Chondrocyte (in vitro differentiated cells): ENCODE measurements around the gene NR2F2. TPM values are rescaled to one million over a fixed set of nuclear protein-coding genes. Genes with fewer than 3 reads are reported as not detected.

ENCODE experiments used
- DNase-seq: peaks from one replicate; pipeline ENCODE4 v3.0.0; 2021; ENCODE audit warnings: mixed read lengths, low spot score
- H3K27ac Mint-ChIP-seq: one replicate; pipeline ENCODE4 v1.8.0; 2021; ENCODE audit warnings: mild to moderate bottlenecking, moderate library complexity, mixed read lengths; ENCODE audit not compliant: unreplicated experiment
- H3K27me3 Mint-ChIP-seq: 2 replicates; pipeline ENCODE4 v1.8.0; 2021; ENCODE audit warnings: low read depth, mixed read lengths
- H3K36me3 Mint-ChIP-seq: 2 replicates; pipeline ENCODE4 v1.8.0; 2021; ENCODE audit warnings: low read depth, mixed read lengths
- H3K4me1 Mint-ChIP-seq: 2 replicates; pipeline ENCODE4 v1.8.0; 2021; ENCODE audit warnings: low read depth, mild to moderate bottlenecking, mixed read lengths
- H3K4me3 Mint-ChIP-seq: one replicate; pipeline ENCODE4 v1.8.0; 2021; ENCODE audit warnings: mild to moderate bottlenecking, moderate library complexity, mixed read lengths; ENCODE audit not compliant: unreplicated experiment
- H3K9me3 Mint-ChIP-seq: 2 replicates; pipeline ENCODE4 v1.8.0; 2021; ENCODE audit warnings: low read depth, mixed read lengths
- total RNA-seq: library from RNA; stranded (reverse); gene quantifications from 3 replicates; pipeline ENCODE4 v1.2.1, GENCODE V29; 2021
- TF ChIP-seq, protein P1 (sequence below): fragments of 200-600 bp; sonication (generic); IDR thresholded peaks from 2 replicates; pipeline ENCODE4 v1.5.0; 2021; ENCODE audit warnings: antibody characterized with exemption, mild to moderate bottlenecking, moderate library complexity

NR2F2 gene
- total RNA-seq, 1 donor from 2014 or later: 169 TPM

GRCh38 chr15:96324940-96325540 lies 5.5 kb upstream of the NR2F2 start:
- no peak for DNase-seq

GRCh38 chr15:96325541-96326327 lies 4.8 kb upstream of the NR2F2 start:
- Mint-ChIP-seq H3K4me1 (peaks cover 49% of the 10 kb centered on the region), H3K27me3 (no peaks in the 10 kb centered on the region), H3K9me3 (no peaks in the 10 kb centered on the region), H3K27ac (peak overlapping the region; percentile 97), H3K36me3 (peaks cover 1% of the 10 kb centered on the region), H3K4me3 (peak overlapping the region; percentile 98)
- TF ChIP-seq, protein P1, sequence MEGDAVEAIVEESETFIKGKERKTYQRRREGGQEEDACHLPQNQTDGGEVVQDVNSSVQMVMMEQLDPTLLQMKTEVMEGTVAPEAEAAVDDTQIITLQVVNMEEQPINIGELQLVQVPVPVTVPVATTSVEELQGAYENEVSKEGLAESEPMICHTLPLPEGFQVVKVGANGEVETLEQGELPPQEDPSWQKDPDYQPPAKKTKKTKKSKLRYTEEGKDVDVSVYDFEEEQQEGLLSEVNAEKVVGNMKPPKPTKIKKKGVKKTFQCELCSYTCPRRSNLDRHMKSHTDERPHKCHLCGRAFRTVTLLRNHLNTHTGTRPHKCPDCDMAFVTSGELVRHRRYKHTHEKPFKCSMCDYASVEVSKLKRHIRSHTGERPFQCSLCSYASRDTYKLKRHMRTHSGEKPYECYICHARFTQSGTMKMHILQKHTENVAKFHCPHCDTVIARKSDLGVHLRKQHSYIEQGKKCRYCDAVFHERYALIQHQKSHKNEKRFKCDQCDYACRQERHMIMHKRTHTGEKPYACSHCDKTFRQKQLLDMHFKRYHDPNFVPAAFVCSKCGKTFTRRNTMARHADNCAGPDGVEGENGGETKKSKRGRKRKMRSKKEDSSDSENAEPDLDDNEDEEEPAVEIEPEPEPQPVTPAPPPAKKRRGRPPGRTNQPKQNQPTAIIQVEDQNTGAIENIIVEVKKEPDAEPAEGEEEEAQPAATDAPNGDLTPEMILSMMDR: no peak
- no peak for DNase-seq

More at GRCh38 chr15:96324940-96325540, 5.5 kb upstream of the NR2F2 start:
- H3K4me3 Mint-ChIP-seq: peak overlapping the region; percentile 98
- peaks cover 2% of the 10 kb centered on the region for H3K36me3 Mint-ChIP-seq
- TF ChIP-seq, protein P1: no peak
- peaks cover 49% of the 10 kb centered on the region for H3K4me1 Mint-ChIP-seq
- no peaks in the 10 kb centered on the region for H3K9me3 Mint-ChIP-seq
- no peaks in the 10 kb centered on the region for H3K27me3 Mint-ChIP-seq
- H3K27ac Mint-ChIP-seq: peak overlapping the region; percentile 97

- TF ChIP-seq, protein P1: no peak
- H3K4me3 Mint-ChIP-seq: peak overlapping the region; percentile 98
- no peaks in the 10 kb centered on the region for H3K27me3 Mint-ChIP-seq
- H3K9me3 Mint-ChIP-seq: no peaks in the 10 kb centered on the region
- no peak for DNase-seq
- H3K4me1 Mint-ChIP-seq: peaks cover 49% of the 10 kb centered on the region
- H3K27ac Mint-ChIP-seq: peak overlapping the region; percentile 97
- peaks cover 4% of the 10 kb centered on the region for H3K36me3 Mint-ChIP-seq
Observed at GRCh38 chr15:96326328-96327154, 4.0 kb upstream of the NR2F2 start.

GRCh38 chr15:96327155-96327741 lies 3.3 kb upstream of the NR2F2 start:
- Mint-ChIP-seq H3K4me1 (peaks cover 48% of the 10 kb centered on the region), H3K27ac (peak overlapping the region; percentile 97), H3K4me3 (peak overlapping the region; percentile 98), H3K27me3 (no peaks in the 10 kb centered on the region), H3K9me3 (no peaks in the 10 kb centered on the region), H3K36me3 (peaks cover 7% of the 10 kb centered on the region)
- DNase-seq: no peak
- TF ChIP-seq, protein P1: peak; percentile 89
